IMR-90 (cell line): ENCODE results near the gene HSPA12A. TPM values are rescaled to one million over a fixed set of nuclear protein-coding genes. Genes with fewer than 3 reads are reported as not detected.

Experiments used
- ATAC-seq: fragments of 200-7000 bp; cut with Tn5 transposase; 2 replicates; pipeline ENCODE4 v1.9.1; 2020; ENCODE audit warnings: low read depth, mild to moderate bottlenecking, moderate library complexity
- BruUV-seq: library from RNA; stranded (reverse); fragments of 400-500 nt; replicated peaks from 2 replicates; lab custom pipeline; 2021; lab: Mats Ljungman, UMichigan
- CTCF ChIA-PET: fragments of 300-600 bp; formaldehyde crosslinking; extraction: SDS; loops from one replicate; lab custom pipeline; 2021; ENCODE audit warnings: antibody characterized with exemption; lab: Yijun Ruan, JAX
- POLR2A ChIA-PET: fragments of 300-600 bp; sonication (Branson Sonifier 250); formaldehyde crosslinking; loops from one replicate; lab custom pipeline; 2022; ENCODE audit warnings: antibody characterized with exemption; ENCODE audit not compliant: unreplicated experiment; lab: Charles Lee
- DNase-seq: peaks from one replicate; pipeline ENCODE4 v3.0.0; 2013
- H2AFZ ChIP-seq: replicated peaks from 2 replicates; pipeline ENCODE3; 2013; ENCODE audit warnings: low read length, mild to moderate bottlenecking; ENCODE audit not compliant: poor library complexity
- H2AK5ac ChIP-seq: 2 replicates; pipeline ENCODE4 v1.6.1; 2013; ENCODE audit warnings: low read depth, low read length, inconsistent platforms
- H2AK9ac ChIP-seq: replicated peaks from 2 replicates; pipeline ENCODE3; 2013; ENCODE audit warnings: mild to moderate bottlenecking, low read depth, low read length, moderate library complexity; ENCODE audit not compliant: poor library complexity
- H2BK120ac ChIP-seq: 2 replicates; pipeline ENCODE4 v1.6.1; 2013; ENCODE audit warnings: low read depth, low read length, inconsistent platforms
- H2BK15ac ChIP-seq: 3 replicates; pipeline ENCODE4 v1.6.1; 2013; ENCODE audit warnings: low read depth, low read length, inconsistent platforms
- H2BK20ac ChIP-seq: 2 replicates; pipeline ENCODE4 v1.6.1; 2013; ENCODE audit warnings: low read depth, mild to moderate bottlenecking, inconsistent platforms, low read length, moderate library complexity
- H2BK5ac ChIP-seq: 2 replicates; pipeline ENCODE4 v1.6.1; 2013; ENCODE audit warnings: mild to moderate bottlenecking, low read depth, low read length, inconsistent platforms; ENCODE audit not compliant: poor library complexity, severe bottlenecking
- H3K14ac ChIP-seq: replicated peaks from 2 replicates; pipeline ENCODE4 v1.6.1; 2013; ENCODE audit warnings: low read depth, low read length, inconsistent platforms
- H3K18ac ChIP-seq: 2 replicates; pipeline ENCODE4 v1.6.1; 2013; ENCODE audit warnings: low read depth, low read length, control low read depth
- H3K23ac ChIP-seq: 2 replicates; pipeline ENCODE4 v1.6.1; 2013; ENCODE audit warnings: low read depth, low read length, inconsistent platforms
- H3K27ac ChIP-seq: 2 replicates; pipeline ENCODE4 v1.5.1; 2013; ENCODE audit warnings: mild to moderate bottlenecking, control low read depth, low read length; ENCODE audit not compliant: insufficient read depth
- H3K27me3 ChIP-seq: 2 replicates; pipeline ENCODE4 v1.6.1; 2013; ENCODE audit warnings: low read length; ENCODE audit not compliant: control insufficient read depth, insufficient read depth
- H3K36me3 ChIP-seq: 2 replicates; pipeline ENCODE4 v1.6.1; 2013; ENCODE audit warnings: low read length, mixed read lengths; ENCODE audit not compliant: control insufficient read depth, insufficient read depth
- H3K4ac ChIP-seq: 2 replicates; pipeline ENCODE4 v1.6.1; 2013; ENCODE audit warnings: low read depth, low read length, inconsistent platforms
- H3K4me1 ChIP-seq: 2 replicates; pipeline ENCODE4 v1.6.1; 2013; ENCODE audit warnings: low read length, mixed read lengths; ENCODE audit not compliant: control insufficient read depth, insufficient read depth
- H3K4me2 ChIP-seq: 2 replicates; pipeline ENCODE4 v1.6.1; 2013; ENCODE audit warnings: low read depth, mild to moderate bottlenecking, control low read depth, low read length, moderate library complexity
- H3K4me3 ChIP-seq: 2 replicates; pipeline ENCODE4 v1.5.1; 2013; ENCODE audit warnings: low read depth, mild to moderate bottlenecking, control low read depth, low read length, moderate library complexity; ENCODE audit not compliant: insufficient read depth
- H3K56ac ChIP-seq: 2 replicates; pipeline ENCODE4 v1.6.1; 2013; ENCODE audit warnings: low read length, inconsistent platforms; ENCODE audit not compliant: insufficient read depth; ENCODE audit errors: extremely low read depth
- H3K79me1 ChIP-seq, 2 experiments: 2 replicates each; pipeline ENCODE4 v1.6.1; 2013; ENCODE audit warnings: low read length in 2 of 2, inconsistent platforms in 1 of 2, low read depth in 1 of 2
- H3K9ac ChIP-seq: 2 replicates; pipeline ENCODE4 v1.6.1; 2013; ENCODE audit warnings: low read depth, low read length, control low read depth
- H3K9me1 ChIP-seq: 2 replicates; pipeline ENCODE4 v1.6.1; 2013; ENCODE audit warnings: low read length, inconsistent platforms; ENCODE audit not compliant: insufficient read depth
- H3K9me3 ChIP-seq: 2 replicates; pipeline ENCODE4 v1.6.1; 2013; ENCODE audit warnings: low read length; ENCODE audit not compliant: control insufficient read depth, insufficient read depth
- H4K20me1 ChIP-seq: 2 replicates; pipeline ENCODE4 v1.6.1; 2013; ENCODE audit warnings: low read length, inconsistent platforms; ENCODE audit not compliant: insufficient read depth
- H4K5ac ChIP-seq: 2 replicates; pipeline ENCODE4 v1.6.1; 2013; ENCODE audit warnings: mild to moderate bottlenecking, low read depth, low read length, control low read depth
- H4K8ac ChIP-seq, 2 experiments: 2 replicates each; pipeline ENCODE4 v1.6.1; 2013; ENCODE audit warnings: low read depth in 2 of 2, low read length in 2 of 2, control low read depth in 1 of 2, inconsistent platforms in 1 of 2
- H4K91ac ChIP-seq: 2 replicates; pipeline ENCODE4 v1.6.1; 2013; ENCODE audit warnings: low read depth, low read length, inconsistent platforms; ENCODE audit not compliant: insufficient read depth
- BHLHE40 ChIP-seq: fragments of 150-350 bp; IDR thresholded peaks from 2 replicates; pipeline ENCODE4 v1.6.1; 2016; ENCODE audit warnings: mild to moderate bottlenecking, low read depth, low read length
- CEBPB ChIP-seq: IDR thresholded peaks from 2 replicates; pipeline ENCODE4 v1.6.1; 2012; ENCODE audit warnings: low read depth, low read length, improper control_type of control experiment
- CHD1 ChIP-seq: IDR thresholded peaks from 2 replicates; pipeline ENCODE4 v1.6.1; 2012; ENCODE audit warnings: low read depth, low read length, improper control_type of control experiment
- CTCF ChIP-seq: conservative IDR thresholded peaks from 2 replicates; pipeline ENCODE4 v1.5.1; 2012; ENCODE audit warnings: mild to moderate bottlenecking, low read depth, low read length, improper control_type of control experiment
- ELK1 ChIP-seq: fragments of 150-350 bp; IDR thresholded peaks from 2 replicates; pipeline ENCODE4 v1.6.1; 2016; ENCODE audit warnings: low read depth, mild to moderate bottlenecking, low read length, moderate library complexity, borderline replicate concordance
- POLR2A ChIP-seq: IDR thresholded peaks from 2 replicates; pipeline ENCODE4 v1.6.1; 2012; ENCODE audit warnings: mild to moderate bottlenecking, low read depth, low read length
- RAD21 ChIP-seq: IDR thresholded peaks from 2 replicates; pipeline ENCODE4 v1.6.1; 2012; ENCODE audit warnings: low read length, improper control_type of control experiment
- RCOR1 ChIP-seq: IDR thresholded peaks from 2 replicates; pipeline ENCODE4 v1.6.1; 2012; ENCODE audit warnings: mild to moderate bottlenecking, low read length, improper control_type of control experiment; ENCODE audit not compliant: insufficient replicate concordance
- WGBS, 2 experiments: methylation state at CpG; one replicate each; pipeline versions ENCODE4 v1.1.5 to v1.1.7; 2013; ENCODE audit warnings: missing lambda C conversion rate in 2 of 2; ENCODE audit not compliant: insufficient read length in 1 of 2; ENCODE audit errors: extremely low coverage in 2 of 2; 5-methylcytosine and 5-hydroxymethylcytosine counted together
- dilution Hi-C: fragments of 300-500 bp; cut with HindIII; formaldehyde crosslinking; loops from one replicate; pipeline ENCODE4 v1.14.3; 2018; ENCODE audit warnings: low sequenced_read_pairs; ENCODE audit not compliant: unreplicated experiment
- in situ Hi-C: fragments of 300-500 bp; cut with MboI; formaldehyde crosslinking; loops from 3 replicates; pipeline ENCODE4 v1.14.3; 2019; ENCODE audit warnings: low sequenced_read_pairs, inconsistent platforms, mixed read lengths
- intact Hi-C: fragments of 100-400 bp; cut with micrococcal nuclease; formaldehyde crosslinking; loops from 2 replicates; pipeline ENCODE4 v1.10.0; 2022
- polyA plus RNA-seq, 3 experiments: library from polyadenylated mRNA; depleted of rRNA; stranded (reverse); fragments of >200 nt; gene quantifications; 2 replicates each; pipeline ENCODE4 v1.2.3, GENCODE V29; 2012; ENCODE audit warnings: low replicate concordance in 1 of 3
- total RNA-seq: library from RNA; depleted of rRNA; stranded (reverse); fragments of >200 nt; gene quantifications from 2 replicates; pipeline ENCODE4 v1.2.3, GENCODE V29; 2012

HSPA12A gene
- total and polyA plus RNA-seq, 2 of the 4 experiments (the other 2 are of a cell fraction): 16.1 to 16.7 TPM

- H3K56ac ChIP-seq: no peak overlapping the region
- no peak overlapping the region for H3K23ac ChIP-seq
- no peak overlapping the region for H2BK120ac ChIP-seq
- no peak overlapping the region for H2BK15ac ChIP-seq
- no TSS peak for BruUV-seq
- intact Hi-C loops: no loop called here
- DNase-seq (no peak), ATAC-seq (no peak)
- in situ Hi-C loops: no loop called here
- dilution Hi-C loops: no loop called here
- no peak overlapping the region for H2AFZ ChIP-seq
- no peaks in the 10 kb centered on the region for H3K9me3 ChIP-seq
- TF ChIP-seq CTCF (no peak), BHLHE40 (no peak), RCOR1 (no peak), ELK1 (no peak), CHD1 (no peak), POLR2A (no peak), CEBPB (no peak), RAD21 (no peak)
- no peak overlapping the region for H4K5ac ChIP-seq
- ChIA-PET CTCF (interaction anchor here (0.6 to 2.2 kb wide), 3 partner anchors 32 to 738 kb away, joined by 3 to 6 read pairs (median 4); no protein-coding TSS in a partner anchor), POLR2A (interaction anchor here (0.6 kb wide), 1 partner anchor 12 kb away, joined by 5 read pairs; no protein-coding TSS in a partner anchor)
- no peak overlapping the region for H3K18ac ChIP-seq
- H3K4me2 ChIP-seq: no peak overlapping the region
- H2BK5ac ChIP-seq: no peak overlapping the region
- no peak overlapping the region for H3K4ac ChIP-seq
- H3K36me3 ChIP-seq: no peaks in the 10 kb centered on the region
- no peak overlapping the region for H4K91ac ChIP-seq
- H3K4me3 ChIP-seq: no peak overlapping the region
- H3K27me3 ChIP-seq: no peaks in the 10 kb centered on the region
- 100% methylated on average over 2 of the region's 6 CpGs; no CpG with 5 or more reads in 1 of the 2 experiments for WGBS, 2 experiments
- H2AK9ac ChIP-seq: no peak overlapping the region
- no peak overlapping the region for H2BK20ac ChIP-seq
- H3K79me1 ChIP-seq: peaks cover 26 to 53% of the 10 kb centered on the region in 2 experiments; a peak in 3 of 4 replicates
- H3K9ac ChIP-seq: no peak overlapping the region
- no peak overlapping the region for H2AK5ac ChIP-seq
- no peak overlapping the region; the same call in 1 of the 2 replicates for H3K14ac ChIP-seq
- H3K9me1 ChIP-seq: peaks cover 10% of the 10 kb centered on the region
- H4K20me1 ChIP-seq: no peaks in the 10 kb centered on the region; the same call in 1 of the 2 replicates
- H4K8ac ChIP-seq: no peak overlapping the region
- H3K4me1 ChIP-seq: peaks cover 19% of the 10 kb centered on the region
- no peak overlapping the region for H3K27ac ChIP-seq
Measured at GRCh38 chr10:116722736-116723427, 19.5 kb downstream of the HSPA12A start.
